ENCODE measurements around the gene SARNP. TPM values are rescaled to one million over a fixed set of nuclear protein-coding genes. Genes with fewer than 3 reads are reported as not detected.

The SARNP gene
- total and polyA plus RNA-seq, 8 donors: 12.3 to 47.9 (median 17.3) TPM

DNA sequence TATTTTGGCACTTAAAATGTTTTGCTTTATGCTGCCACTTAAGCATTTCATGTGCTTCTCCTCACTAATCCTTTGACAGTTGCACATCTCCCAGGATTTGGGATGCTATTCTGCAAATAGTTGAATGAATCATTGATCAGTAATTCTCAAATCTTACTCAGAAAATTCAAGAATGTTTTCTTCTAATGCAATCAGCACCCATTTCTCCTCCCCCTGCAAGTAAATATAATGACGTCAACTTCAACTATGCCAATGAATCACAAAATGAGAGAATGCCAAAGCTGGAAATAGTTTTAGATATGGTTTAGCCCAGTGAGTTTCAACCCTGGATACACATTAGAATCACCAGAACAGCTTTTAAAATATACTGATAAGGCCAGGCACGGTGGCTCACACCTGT lies 103.8 kb downstream of the SARNP start:
- 40 to 56% methylated on average over 2 of the region's 2 CpGs for WGBS, 2 donors
- Histone ChIP-seq H3K27ac (no peak overlapping the region), H3K9me3 (no peaks in the 10 kb centered on the region), H3K27me3 (no peaks in the 10 kb centered on the region), H3K36me3 (no peaks in the 10 kb centered on the region), H3K4me1 (peaks cover 14 to 26% (median 15%) of the 10 kb centered on the region in 3 donors), H3K4me3 (no peak overlapping the region)
- intact Hi-C loops (cut with DNase I): no loop called here
- no peak for DNase-seq
- no peak for ATAC-seq
- TF ChIP-seq, protein P1, sequence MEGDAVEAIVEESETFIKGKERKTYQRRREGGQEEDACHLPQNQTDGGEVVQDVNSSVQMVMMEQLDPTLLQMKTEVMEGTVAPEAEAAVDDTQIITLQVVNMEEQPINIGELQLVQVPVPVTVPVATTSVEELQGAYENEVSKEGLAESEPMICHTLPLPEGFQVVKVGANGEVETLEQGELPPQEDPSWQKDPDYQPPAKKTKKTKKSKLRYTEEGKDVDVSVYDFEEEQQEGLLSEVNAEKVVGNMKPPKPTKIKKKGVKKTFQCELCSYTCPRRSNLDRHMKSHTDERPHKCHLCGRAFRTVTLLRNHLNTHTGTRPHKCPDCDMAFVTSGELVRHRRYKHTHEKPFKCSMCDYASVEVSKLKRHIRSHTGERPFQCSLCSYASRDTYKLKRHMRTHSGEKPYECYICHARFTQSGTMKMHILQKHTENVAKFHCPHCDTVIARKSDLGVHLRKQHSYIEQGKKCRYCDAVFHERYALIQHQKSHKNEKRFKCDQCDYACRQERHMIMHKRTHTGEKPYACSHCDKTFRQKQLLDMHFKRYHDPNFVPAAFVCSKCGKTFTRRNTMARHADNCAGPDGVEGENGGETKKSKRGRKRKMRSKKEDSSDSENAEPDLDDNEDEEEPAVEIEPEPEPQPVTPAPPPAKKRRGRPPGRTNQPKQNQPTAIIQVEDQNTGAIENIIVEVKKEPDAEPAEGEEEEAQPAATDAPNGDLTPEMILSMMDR (IDR thresholded peaks at IDR 0.05): no peak
- no peak for FAIRE-seq

DNA sequence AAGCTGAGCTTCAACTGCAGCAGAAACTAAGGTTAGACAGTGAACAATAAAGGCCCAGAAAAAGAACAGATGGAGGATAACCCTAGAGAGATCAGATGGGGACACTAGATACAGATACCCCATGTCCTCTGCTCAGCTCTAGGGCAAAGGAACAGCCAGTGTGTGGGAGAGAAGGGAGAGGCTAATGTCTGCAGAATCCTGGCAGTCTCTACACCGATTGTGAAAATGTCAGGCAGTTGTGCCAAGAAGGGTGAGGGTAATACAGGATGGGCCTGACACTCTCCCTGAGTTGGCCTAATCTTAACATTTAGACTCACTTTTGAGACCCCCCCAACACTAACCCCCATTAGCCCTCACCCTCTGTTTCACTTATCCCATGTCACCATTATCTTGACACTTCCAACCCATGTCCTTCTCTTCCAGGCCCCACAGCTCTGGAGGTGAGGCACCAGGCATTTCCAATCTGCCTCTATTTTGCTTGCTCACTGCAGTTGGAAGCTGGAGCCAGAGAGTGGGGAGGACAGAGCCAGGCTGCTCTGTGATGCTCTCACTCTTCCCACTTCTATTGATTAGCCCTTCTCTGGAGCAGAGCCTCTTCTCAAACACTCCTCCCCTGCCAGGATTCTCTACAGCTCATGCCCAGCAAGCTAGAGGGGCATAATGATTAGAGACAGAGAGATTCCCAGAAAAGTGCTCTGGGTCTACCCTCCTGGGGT lies 104.7 kb downstream of the SARNP start:
- Histone ChIP-seq H3K27ac (no peak overlapping the region), H3K27me3 (no peaks in the 10 kb centered on the region), H3K4me3 (no peak overlapping the region), H3K4me1 (peaks cover 14 to 18% (median 15%) of the 10 kb centered on the region in 3 donors), H3K9me3 (no peaks in the 10 kb centered on the region), H3K36me3 (no peaks in the 10 kb centered on the region)
- FAIRE-seq (no peak), ATAC-seq (no peak), DNase-seq (no peak)
- intact Hi-C loops (cut with DNase I): no loop called here
- 35 to 44% methylated on average over 1 of the region's 1 CpG for WGBS, 2 donors
- TF ChIP-seq, protein P1 (IDR thresholded peaks at IDR 0.05): no peak

DNA sequence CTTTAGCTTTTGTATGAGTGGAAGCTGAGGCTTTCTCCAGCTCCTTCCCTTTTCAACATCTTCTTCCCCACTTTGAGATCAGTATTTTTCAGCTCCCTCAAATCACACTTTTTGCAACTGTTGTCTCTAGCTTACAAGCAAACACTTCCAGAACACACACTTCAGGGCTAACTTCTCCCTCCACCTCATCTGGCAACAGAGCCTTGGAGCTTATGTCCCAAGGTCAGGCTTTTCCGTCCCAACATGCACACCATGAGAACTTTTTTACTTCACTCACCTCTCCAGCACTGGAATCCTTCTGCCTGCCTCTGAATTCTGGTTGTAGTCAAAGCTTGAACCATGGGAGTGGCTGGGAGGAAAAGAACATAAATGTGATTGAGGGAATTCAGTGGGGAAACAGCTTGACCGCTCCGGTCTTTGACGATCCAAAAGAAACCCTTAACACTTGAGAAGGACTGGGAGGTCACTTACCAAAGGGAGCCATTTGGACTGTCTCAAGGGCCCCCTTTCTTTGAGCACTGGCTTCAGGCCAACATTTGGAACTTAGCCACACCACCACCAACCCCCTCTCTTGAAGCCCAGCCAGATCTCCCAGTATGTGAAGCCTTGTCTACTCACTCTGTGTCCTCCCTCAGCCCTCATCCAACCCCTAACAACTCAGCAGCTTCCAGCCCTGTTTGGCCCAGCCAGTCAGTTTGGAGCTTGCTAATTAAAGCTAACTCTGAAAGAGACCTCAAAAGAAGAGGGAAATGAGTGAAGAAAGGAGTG lies 105.6 kb downstream of the SARNP start:
- H3K4me3 ChIP-seq: no peak overlapping the region
- H3K36me3 ChIP-seq: no peaks in the 10 kb centered on the region
- DNase-seq (no peak), ATAC-seq (no peak), FAIRE-seq (no peak)
- intact Hi-C loops (cut with DNase I): no loop called here
- no peaks in the 10 kb centered on the region for H3K9me3 ChIP-seq
- H3K4me1 ChIP-seq: peaks cover 9 to 13% (median 13%) of the 10 kb centered on the region in 3 donors
- WGBS, 2 donors: 71 to 72% methylated on average over 4 of the region's 4 CpGs
- no peak overlapping the region for H3K27ac ChIP-seq
- TF ChIP-seq, protein P1 (IDR thresholded peaks at IDR 0.05): no peak
- no peaks in the 10 kb centered on the region for H3K27me3 ChIP-seq

DNA sequence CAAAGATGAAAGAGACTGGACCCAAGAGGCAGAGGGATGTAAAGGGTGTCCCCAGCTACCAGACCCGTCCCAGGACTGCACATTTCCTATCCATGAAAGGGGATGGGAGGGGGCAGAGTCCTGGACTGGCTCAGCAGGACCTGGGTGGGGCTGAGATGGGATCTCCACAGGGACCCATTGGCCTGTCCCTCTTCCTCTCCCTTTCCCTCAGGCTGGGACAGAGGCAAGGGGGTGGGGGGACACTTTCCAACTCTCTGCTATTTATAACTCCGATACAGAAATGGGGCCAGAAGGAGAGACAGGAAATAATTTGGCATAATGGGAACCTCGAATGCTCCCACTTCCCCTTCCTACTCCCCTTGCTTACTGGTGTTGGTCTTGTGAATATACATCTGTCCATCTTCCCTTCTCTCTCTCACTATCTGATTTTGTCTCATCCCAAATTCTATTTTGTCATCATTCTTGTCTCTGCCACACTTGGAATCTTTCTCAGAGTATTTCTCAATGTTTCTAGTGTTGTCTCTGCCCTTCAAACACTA lies 108.8 kb downstream of the SARNP start:
- FAIRE-seq (no peak), DNase-seq (no peak), ATAC-seq (no peak)
- WGBS, 2 donors: 34 to 57% methylated on average over 3 of the region's 3 CpGs
- no peaks in the 10 kb centered on the region for H3K9me3 ChIP-seq
- intact Hi-C loops (cut with DNase I): no loop called here
- peak overlapping the region in 1 of 4 donors; percentile 62 for H3K4me3 ChIP-seq
- TF ChIP-seq, protein P1 (IDR thresholded peaks at IDR 0.05): no peak
- H3K36me3 ChIP-seq: no peaks in the 10 kb centered on the region
- H3K27me3 ChIP-seq: no peaks in the 10 kb centered on the region
- H3K27ac ChIP-seq: no peak overlapping the region
- H3K4me1 ChIP-seq: peaks cover 0 to 4% (median 0%) of the 10 kb centered on the region in 3 donors

All from pancreas (tissue), 10 donors.